Midbrain (tissue), 1 donor: ENCODE measurements around the gene UBE2I.
"Not testable (repeated sequence)": the region's sequence is repeated elsewhere in the genome, so short reads cannot be mapped to it uniquely, and the experiment has no call there.

Experiments
- DNase-seq: peaks from one replicate; lab custom pipeline; 2025; lab: John Stamatoyannopoulos, UW

Gene UBE2I

DNA sequence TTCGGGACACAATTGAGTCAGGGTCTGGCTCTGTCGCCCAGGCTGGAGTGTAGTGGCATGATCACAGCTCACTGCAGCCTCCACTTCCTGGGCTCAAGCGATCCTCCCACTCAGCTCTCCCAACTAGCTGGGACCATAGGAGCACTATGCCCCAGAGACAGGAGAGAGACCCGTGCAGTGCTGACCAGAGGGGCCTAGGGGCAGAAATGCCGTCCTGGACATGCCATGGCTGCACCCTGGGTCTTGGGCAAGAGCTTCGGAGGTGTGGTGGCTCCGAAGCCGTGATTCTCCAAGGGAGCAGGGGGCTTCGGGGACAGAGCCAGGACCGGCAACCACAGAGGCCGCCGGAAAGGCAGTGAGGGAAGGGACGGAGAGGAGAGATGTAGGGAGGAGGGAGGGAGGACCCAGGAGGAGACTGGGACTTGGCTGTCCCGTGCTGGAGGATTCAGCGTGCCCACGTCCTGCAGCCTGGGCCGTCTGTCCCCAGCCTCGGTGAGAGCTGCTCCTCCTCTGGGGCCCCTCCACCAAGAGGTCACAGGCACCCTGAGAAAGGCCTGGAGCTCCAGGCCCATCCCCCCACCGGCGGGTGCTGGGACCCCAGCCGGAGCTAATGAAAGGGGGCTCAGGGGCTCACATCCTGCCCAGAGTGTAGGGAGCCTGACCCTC lies 31.7 kb upstream of the UBE2I start:
- DNase-seq: no peak

DNA sequence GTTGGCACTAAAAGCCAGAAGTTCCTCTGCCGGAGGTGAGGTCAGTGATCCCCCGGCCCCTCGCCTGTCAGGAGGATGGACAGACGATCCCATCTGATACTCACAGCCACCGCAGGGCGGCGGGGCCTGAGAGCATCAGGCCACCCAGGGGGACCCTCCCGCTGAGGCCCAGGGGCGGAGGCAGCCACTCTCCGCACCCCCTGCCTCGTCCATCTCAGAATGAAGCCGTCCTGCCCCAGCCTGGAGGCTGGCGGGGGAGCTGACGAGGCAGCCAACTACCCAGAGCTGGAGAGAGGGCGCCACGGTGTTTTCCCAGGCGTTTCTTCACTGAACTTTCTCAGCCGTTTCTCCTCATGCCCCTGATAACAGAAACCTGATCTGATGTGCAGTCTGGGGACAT lies 31.0 kb upstream of the UBE2I start:
- DNase-seq: no peak

DNA sequence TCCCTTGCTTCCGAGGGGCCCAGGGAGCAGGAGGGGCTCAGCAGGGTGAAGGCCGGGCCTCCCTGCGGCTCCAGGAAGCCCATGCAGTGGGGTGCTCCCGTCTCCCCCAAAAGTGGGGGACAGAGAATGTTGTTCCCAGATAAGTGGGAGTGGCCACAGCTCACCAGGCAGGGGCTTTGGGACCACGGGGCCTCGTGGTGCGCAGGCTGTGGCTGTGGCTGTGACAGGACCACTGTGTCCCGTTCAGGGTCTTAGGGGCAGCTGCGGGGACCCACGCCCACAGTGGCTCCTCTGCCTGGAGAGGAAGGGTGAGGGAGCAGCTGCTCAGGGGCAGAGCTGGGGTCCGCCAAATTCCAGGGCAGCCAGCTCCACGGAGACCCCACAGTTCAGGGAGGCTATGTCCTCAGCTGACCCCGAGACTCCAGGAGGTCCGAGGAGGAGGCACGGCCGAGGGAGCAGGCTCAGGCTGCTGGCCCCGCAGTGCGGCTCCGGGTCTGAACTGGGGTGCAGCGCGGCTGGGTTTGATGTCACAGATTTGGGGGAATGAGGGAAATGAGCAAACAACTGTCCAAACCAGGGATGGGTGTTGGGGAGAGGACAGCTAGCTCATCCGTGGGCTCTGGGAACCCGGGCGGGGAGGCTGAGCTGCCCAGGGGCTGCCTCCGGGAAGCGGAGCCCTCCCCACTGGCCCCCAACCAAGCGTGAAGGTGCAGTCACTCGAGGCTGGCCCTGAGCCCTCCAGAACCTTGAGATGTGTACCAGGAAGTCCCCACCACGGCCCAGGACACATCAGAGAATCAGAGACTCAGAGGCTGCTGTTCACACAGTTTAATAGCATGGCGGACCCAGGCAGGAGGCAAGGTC lies 30.1 kb upstream of the UBE2I start:
- no peak for DNase-seq

DNA sequence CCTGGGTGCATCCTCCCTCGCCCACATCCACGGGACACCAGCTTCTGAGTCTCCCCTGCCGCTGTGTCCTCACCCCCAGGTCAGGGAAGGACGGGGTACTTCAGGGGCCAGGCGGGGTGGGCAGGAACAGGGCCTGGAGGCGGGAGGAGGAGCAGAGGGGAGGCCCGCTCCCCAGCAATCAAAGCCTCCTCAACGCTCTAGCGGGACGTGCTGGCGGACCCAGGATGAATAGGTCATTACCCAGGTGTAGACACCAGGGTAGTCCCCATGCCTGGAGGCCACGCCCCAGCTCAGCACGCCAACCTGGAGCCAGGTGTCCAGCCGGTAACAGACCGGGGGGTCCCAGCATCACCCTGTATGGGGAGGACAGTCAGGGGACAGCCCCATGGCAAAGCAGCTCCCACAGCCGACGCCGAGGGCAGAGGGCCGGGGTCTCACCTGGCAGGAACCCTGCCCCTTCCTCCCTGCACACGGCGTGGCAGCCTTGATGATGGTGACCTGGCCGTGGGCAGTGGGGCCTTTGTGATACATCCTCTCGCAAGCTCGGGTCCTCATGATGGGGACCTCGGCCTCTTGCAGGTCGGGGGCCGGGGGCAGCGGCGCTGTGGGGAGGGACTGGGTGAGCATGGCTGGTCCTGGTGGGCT lies 29.4 kb upstream of the UBE2I start:
- no peak for DNase-seq

DNA sequence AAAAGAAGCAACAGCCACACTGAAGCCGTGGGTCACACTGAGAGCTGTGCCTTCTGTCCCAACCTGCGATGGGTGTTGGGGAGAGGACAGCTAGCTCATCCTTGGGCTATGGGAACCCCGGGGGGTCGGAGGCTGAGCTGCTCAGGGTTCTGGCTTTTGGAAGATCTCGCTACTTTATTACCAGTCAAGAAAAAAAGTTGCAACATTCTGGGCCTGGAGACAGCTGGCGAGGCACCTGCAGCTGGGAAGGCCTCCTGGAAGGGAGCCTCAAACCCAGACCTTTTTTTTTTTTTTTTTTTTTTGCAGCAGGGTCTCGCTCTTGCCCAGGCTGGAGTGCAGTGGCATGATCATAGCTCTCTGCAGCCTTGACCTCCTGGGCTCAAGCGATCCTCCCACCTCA lies 28.7 kb upstream of the UBE2I start:
- DNase-seq: no peak

DNA sequence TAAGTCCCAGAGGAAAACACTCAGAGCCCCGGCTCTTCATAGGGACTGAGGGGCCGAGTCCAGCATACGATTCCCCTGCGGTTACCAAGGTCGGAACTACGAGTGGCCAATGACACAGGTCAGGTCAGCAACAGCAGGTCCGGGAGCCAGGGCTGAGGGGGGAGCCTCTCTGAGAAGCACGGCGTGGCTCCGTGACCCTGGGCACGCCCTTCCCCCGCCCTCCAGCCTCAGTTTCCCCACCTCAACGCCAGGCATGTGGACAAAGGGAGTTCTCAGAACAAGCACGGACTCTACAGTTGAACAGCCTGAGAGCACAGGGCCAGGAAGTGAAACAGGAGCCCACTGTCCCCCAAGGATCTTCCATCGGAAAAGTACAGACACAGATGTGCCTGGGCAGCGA lies 27.9 kb upstream of the UBE2I start:
- no peak for DNase-seq

DNA sequence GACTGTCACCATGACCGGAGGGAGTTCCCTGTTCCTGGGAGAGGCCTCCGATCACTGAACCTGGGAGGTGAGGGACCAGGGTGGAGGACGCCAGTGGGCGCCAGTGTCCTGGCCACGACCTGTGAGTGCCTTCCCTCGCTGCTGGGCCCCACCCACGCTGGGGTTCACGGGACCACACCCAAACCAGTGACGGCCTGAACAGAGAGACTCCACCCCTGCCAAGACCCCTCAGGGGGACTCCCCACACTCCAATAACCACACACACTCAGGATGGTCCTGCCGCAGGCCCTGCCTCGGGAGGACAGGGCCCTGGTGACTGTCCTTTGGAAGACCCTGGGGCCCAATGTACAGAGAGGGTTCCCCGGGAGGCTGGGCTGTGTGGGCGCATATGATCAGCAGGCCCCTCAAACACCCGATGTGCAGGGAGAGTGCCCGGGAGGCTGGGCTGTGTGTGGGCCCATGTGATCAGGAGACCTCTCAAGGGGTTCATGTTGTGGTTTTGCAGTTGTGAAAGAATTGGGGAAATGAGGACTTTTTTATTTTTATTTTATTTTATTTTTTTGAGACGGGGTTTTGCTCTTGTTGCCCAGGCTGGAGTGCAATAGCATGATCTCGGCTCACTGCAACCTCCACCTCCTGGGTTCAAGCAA lies 27.0 kb upstream of the UBE2I start:
- DNase-seq: no peak

DNA sequence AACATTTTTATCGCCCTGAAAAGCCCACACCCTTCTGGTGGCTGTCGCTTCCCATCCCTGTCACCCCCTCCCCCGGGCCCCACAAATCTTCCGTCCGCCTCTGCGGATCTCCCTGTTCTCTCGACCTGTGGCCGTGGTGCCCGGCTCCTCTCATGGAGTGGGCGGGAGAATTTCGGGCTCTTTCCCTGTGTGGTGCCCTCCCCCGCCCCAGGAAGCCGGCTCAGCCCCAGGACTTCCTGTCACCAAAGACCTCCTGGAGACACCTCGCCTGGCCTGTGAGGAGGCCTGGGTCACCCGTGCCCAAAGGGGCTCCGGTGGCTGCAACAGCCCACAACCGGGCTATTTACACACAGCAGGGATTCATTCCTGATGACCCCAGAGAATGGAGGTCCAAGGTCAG lies 26.1 kb upstream of the UBE2I start:
- DNase-seq: no peak

DNA sequence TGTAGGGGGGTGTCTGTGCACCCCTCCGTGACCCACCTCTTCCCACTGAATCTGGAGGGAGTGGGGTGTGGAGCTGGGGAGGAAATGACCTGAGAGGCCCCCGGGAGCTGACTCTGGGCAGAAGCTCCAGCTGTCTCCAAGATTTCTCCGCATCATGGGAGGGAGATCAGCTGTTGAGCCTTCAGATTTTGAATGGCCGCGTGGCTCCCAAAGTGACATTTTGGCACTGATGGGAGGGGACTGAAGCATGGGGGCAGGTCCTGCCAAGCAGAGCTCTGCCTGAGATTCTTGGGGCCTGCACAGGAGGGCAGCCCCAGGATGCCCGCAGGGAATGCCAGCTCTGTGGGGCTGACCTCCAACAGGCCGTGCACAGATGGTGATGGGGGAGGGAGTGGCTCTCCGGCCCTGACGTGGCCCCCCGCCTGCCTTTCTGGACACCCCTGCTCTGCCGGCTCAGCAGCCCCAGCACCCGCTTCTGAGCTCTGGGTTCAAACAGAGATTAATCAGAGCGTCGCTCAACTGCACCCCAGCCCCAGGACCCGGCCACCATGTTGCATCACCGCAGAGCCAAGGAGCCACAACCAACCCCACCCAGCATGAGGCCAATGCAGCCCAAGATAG lies 25.3 kb upstream of the UBE2I start:
- DNase-seq: no peak

DNA sequence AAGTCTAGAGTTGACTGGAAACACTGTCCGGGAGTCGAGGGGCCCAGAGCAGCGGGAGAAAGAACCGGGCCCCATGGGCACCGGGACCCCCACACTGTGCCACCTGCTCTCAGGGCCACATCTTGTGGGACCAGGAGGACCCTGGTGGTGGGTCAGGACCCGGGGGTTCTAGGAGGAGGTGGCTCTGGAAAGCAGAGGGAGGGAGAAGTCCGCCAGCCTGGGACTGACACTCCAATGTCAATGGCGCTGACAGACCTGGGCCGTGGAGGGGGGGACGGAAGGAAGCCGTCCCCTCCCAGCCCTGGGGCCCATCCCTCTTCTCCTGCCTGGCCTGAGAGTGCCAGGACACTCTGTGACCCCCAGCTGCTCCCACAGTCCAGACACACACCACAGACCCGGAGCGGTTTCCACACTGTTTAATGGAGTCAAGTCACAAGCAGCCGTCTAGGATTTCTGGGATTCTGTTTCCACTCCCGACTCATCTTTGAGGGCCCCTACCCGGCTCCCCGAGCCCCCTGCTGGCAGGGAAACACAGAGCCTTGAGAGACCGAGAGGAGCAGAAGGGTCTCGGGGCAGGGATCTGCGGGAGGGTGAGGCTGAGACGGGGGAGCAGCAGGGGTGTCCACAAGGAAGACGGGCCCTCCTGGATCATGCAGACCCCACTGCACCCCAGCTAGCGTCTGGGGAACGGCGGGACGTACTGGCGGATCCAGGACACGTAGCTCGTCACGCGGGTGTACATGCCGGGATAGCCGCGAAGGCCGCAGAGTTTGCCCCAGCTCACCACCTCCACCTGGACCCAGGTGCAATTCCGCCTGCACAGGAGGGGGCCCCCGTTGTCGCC lies 23.5 kb upstream of the UBE2I start:
- DNase-seq: no peak

DNA sequence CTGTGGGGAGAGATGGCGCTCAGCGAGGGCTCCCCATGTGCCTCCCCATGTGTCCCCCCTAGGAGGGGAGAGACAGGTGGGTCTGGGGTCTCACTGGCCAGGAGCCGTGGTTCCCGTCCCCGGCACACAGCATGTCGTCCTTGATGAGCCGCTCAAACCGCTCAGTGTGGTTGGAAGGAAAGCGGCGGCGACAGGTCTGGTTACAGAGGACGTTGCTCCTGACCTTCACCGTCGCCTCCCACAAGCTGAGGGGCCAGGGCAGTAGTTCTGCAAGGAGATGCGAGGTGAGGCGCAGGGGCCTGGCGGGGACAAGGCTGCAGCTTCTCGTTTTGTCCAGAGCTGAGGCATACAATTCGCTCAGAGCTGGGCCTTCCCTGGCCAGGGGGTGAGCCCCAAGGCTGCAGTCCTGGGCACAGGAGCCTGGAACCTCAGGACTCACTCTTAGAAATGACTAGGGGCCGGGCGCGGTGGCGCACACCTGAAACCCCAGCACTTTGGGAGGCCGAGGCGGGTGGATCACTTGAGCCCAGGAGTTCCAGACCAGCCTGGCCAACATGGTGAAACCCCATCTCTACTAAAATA lies 22.8 kb upstream of the UBE2I start:
- DNase-seq: no peak

DNA sequence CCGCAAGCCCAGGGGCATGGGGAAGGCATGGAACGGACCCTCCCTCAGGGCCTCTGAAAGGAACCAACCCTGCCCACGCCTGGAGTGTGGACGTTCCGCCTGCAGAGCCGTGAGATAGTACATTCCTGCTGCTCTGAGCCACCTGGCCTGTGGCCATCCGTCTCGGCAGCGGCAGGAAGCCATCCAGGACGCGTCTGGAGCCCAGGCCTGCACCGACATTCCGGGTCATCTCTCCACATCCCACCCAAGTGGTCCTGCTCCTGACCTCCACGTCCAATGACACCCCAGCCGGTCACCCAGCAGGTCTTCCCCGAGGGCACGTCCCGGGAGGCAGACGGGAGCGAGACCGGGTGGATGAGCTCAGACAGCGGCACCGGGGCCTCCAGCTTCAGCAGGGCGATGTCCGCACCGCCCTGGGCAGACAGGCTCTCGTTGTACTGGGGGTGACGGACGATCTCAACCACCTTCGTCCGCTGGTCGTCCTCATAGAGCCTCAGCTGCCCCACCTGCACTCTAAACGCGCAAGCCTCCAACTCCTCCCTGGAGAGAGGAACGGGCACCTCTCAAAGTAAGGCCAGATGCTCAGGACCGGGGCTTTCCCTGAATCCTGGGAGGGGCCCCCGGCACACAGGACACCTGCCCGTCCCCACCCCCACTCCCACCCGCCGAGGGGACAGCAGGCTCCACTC lies 21.3 kb upstream of the UBE2I start:
- DNase-seq: no peak

DNA sequence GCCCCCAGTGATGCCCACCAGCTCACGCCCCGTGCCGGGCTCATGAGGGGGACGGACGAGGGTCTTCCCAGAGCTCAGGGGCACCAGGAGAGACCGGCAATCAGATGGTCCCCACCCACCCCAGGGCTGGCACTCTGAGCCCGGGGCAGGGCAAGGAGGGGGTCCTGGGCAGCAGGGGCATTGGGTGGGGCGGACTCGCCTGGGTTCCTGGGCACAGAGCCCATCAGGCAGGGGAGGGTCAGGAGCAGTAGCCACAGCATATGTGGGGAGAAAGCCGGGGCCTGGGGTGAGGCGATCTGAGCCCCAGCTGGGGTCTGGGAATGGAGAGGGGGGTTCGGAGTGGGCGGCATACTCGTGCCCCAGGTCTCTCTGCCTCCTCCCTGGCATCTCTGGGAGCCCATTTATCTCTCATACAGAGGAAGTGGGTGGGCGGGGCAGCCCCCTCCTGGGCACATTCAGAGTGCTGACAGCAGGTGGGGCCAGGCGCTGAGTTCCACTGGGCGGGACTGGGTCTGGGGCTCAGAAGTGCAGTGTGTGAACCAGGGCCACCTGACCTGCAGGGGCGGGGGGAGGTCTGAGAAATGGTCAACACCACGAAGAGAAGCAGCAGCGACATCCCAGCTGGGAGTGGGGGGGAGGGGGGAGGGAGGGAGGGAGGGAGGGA lies 20.5 kb upstream of the UBE2I start:
- no peak for DNase-seq

DNA sequence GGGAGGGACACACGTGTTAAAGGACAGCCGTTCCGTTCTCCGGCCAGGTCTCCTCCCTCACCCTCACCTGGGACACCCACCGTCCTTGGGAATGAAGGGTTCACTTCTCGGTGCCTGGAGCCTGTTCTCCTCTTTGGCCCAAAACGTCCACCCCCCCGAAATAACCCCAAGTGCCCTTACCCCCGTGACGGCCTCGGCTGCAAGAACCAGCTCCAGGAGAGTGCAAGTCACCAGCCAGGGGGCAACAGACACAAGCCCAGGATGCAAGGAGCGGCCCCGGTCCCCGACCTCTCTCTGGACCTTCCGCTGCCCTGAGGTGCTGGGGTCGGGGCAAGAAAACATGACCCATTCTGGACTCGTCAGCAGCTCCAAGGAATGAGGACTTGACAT lies 20.0 kb upstream of the UBE2I start:
- no peak for DNase-seq

DNA sequence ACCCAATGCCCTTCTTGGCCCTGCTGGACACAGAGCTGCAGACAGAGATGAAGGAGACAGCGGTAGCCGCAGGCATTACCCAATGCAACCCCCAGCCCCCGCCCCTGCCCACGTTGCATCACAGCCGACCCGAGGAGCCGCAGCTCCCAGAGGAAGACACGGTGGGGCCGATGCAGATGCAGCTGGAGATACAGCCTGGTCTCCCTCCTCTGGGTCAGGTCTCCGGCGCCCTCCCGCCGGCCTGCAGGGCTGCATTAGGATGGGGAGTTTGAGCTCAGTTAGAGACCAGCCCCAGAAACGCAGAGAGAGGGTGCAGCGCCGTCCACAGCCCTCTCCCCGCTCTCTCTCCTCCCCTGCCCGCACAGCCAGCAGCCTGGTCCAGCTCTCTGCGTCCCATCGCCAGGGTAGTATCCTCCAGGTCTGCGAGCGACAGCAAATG lies 19.4 kb upstream of the UBE2I start:
- DNase-seq: no peak

DNA sequence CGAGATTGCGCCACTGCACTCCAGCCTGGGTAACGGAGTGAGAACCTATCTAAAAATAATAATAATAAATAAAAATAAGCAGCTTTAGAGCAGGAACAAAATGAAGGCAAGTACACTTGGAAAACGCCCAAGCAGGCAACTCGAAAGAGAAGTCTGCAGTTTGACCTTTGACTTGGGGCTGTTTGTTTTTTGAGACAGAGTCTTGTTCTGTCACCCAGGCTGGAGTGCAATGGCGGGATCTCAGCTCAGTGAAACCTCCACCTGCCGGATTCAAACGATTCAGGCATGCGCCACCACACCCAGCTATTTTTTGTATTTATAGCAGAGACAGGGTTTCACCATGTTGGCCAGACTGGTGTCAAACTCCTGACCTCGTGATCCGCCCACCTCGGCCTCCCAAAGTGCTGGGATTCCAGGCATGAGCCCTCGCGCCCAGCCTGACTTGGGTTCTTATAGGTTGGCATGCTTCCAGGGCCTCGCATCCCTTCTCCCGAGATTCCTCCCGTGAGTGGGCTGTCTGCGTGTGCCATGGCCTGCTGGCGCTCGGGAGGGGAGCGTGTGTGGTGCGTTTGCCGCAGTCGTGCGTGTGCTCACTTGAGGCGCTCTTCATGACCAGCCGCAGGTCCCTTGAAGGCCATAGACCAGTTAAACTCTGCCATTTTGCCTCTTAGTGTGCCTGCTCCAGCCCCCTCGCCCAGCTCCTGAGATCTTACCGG lies 18.4 kb upstream of the UBE2I start:
- no peak for DNase-seq

DNA sequence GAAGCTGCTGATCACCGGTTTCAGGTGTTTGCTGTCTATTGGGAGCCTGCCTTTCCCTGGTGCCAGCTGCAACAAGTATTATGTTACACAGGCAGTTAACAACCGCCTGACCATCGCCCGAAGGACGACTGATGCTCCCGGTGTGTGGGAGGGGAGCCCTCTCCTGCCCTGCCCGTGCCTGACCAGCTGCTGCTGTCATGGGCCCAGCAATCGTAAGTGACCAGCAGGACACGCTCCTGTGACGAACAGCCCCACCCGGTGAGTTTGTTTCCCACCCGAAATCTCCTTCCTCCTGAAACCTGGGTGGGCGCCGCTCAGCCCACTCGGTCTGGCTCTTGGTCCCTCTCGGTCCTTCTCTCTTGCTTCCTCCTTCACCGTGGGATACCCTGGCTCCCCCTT lies 17.9 kb upstream of the UBE2I start:
- DNase-seq: no peak

DNA sequence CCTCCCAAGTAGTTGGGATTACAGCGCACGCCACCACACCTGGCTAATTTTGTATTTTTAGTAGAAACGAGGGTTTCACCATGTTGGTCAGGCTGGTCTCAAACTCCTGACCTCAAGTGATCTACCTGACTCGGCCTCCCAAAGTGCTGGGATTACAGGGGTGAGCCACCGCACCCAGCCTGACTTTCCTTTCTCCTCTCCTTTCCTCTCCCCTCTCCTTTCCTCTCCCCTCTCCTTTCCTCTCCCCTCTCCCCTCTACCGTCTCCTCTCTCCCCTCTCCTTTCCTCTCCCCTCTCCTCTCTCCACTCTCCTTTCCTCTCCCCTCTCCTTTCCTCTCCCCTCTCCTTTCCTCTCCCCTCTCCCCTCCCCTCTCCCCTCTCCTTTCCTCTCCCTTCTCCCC lies 17.2 kb upstream of the UBE2I start:
- DNase-seq: not testable (repeated sequence)

DNA sequence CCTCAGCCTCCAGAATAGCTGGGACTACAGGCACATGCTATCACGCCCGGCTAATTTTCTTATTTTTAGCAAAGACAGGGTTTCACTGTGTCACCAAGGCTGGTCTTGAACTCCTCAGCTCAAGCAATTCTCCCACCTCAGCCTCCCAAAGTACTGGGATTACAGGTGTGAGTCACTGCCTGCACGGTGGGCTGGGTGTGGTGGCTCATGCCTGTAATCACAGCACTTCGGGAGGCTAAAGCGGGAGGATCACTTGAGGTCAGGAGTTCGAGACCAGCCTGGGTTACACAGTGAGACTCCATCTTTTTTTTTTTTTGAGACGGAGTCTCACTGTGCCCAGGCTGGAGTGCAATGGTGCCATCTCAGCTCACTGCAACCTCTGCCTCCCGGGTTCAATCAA lies 16.6 kb upstream of the UBE2I start:
- DNase-seq: not testable (repeated sequence)
